Measurements from ENCODE around the gene MORF4L1.

GRCh38 chr15:78850941-78851755 is 21.5 kb upstream of the MORF4L1 start:
- TF ChIP-seq CTCF (conservative IDR thresholded peaks at IDR 0.05 in 1 of 2, IDR thresholded peaks at IDR 0.05 in 1 of 2; ENCODE audit: low read depth in 1 of 2, low read length in 2 of 2) = no peak
- no peak for TF ChIP-seq EZH2 (IDR thresholded peaks at IDR 0.05; ENCODE audit: low read length, missing control alignments)
